ENCODE data around the gene BRD3. TPM values are rescaled to one million over a fixed set of nuclear protein-coding genes. Genes with fewer than 3 reads are reported as not detected.

BRD3 gene
- total RNA-seq, 1 donor from 2014 or later = 98.1 TPM

DNA sequence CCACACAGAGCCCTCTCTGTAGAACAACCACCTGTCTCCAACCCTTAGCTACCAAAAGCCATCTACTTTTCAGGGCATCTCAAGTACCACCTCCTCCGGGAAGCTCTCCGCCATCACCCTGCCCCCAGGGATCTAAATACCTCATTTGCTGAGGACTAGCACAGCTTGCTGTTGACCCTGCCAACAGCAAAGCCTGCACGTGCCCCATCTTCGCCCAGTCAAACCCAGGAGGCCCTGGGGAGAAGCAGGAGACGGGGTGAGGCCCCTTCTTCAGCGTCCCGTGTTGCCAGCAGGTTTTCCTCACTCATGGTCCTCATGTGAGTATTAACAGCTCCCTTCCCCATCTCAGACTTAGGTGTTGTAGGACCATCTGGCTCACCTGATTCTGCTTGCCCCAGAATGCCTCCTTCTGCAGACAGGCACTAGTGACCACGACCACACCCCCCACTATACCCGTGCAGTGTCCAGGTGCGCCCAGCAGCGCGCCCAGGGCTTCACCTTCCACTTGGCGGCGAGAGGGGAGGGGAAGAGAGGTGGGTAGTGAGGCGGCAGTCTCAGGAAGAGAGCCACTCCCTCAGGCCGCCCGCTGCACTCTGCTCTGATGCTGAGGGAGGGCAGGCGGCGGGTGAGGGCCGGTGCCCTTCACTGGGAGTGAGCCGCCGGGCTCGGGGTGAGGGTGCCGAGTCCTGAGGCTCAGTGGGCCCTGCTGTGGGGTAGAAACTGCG lies 86.8 kb downstream of the BRD3 start:
- Mint-ChIP-seq H3K27me3 (no peaks in the 10 kb centered on the region), H3K9me3 (ENCODE audit: low read depth) (no peaks in the 10 kb centered on the region), H3K4me1 (ENCODE audit: low read depth) (peaks cover 44% of the 10 kb centered on the region), H3K4me3 (ENCODE audit: low read depth) (peak overlapping the region; percentile 29), H3K36me3 (ENCODE audit: insufficient read depth) (no peaks in the 10 kb centered on the region), H3K27ac (no peak overlapping the region)
- DNase-seq (ENCODE audit: low spot score, unreplicated experiment) = no peak
- TF ChIP-seq CTCF (IDR thresholded peaks at IDR 0.05; ENCODE audit: unreplicated experiment) = no peak

Other genes starting within 250 kb of the BRD3 start
- gene VAV2, start 75.7 kb downstream of the BRD3 start, total RNA-seq = 80.6 and 82.8 TPM in 2 replicates
- 21.8 and 28.0 TPM in 2 replicates for gene BRD3OS, start 42.5 kb downstream of the BRD3 start, total RNA-seq
- gene WDR5, start 68.1 kb upstream of the BRD3 start, total RNA-seq = 46.8 and 47.0 TPM in 2 replicates
- gene RNU6ATAC, start 96.5 kb upstream of the BRD3 start, total RNA-seq = 107 and 116 TPM in 2 replicates

Measured in progenitor cell of endocrine pancreas (in vitro differentiated cells).